ENCODE measurements around the gene CREBRF. TPM values are rescaled to one million over a fixed set of nuclear protein-coding genes. Genes with fewer than 3 reads are reported as not detected.
"Not testable (repeated sequence)": the region's sequence is repeated elsewhere in the genome, so short reads cannot be mapped to it uniquely, and the experiment has no call there.

CREBRF gene
- total RNA-seq, 1 donor from 2014 or later = 7.7 TPM

GRCh38 chr5:173075970-173076369 is 19.8 kb downstream of the CREBRF start:
- DNase-seq (ENCODE audit: extremely low read depth, low read depth, low spot score) = no peak

- not testable (repeated sequence) for DNase-seq (ENCODE audit: extremely low read depth, low read depth, low spot score)
Measured at GRCh38 chr5:173076471-173076870, 20.3 kb downstream of the CREBRF start.

- no peak for DNase-seq (ENCODE audit: extremely low read depth, low read depth, low spot score)
Measured at GRCh38 chr5:173078878-173079277, 22.7 kb downstream of the CREBRF start.

GRCh38 chr5:173089581-173089980 is 33.4 kb downstream of the CREBRF start:
- DNase-seq (ENCODE audit: extremely low read depth, low read depth, low spot score) = no peak

GRCh38 chr5:173090639-173091038 is 34.5 kb downstream of the CREBRF start:
- DNase-seq (ENCODE audit: extremely low read depth, low read depth, low spot score) = no peak

GRCh38 chr5:173091981-173092380 is 35.8 kb downstream of the CREBRF start:
- no peak for DNase-seq (ENCODE audit: extremely low read depth, low read depth, low spot score)

GRCh38 chr5:173093606-173094005 is 37.5 kb downstream of the CREBRF start:
- DNase-seq (ENCODE audit: extremely low read depth, low read depth, low spot score) = no peak

- peak; percentile 73 for DNase-seq (ENCODE audit: extremely low read depth, low read depth, low spot score)
Measured at GRCh38 chr5:173094012-173094661, 38.0 kb downstream of the CREBRF start.

- no peak for DNase-seq (ENCODE audit: extremely low read depth, low read depth, low spot score)
Measured at GRCh38 chr5:173098787-173099186, 42.6 kb downstream of the CREBRF start.

- DNase-seq (ENCODE audit: extremely low read depth, low read depth, low spot score) = no peak
Measured at GRCh38 chr5:173099461-173099860, 43.3 kb downstream of the CREBRF start.

GRCh38 chr5:173101245-173101644 is 45.1 kb downstream of the CREBRF start:
- DNase-seq (ENCODE audit: extremely low read depth, low read depth, low spot score) = no peak

- DNase-seq (ENCODE audit: extremely low read depth, low read depth, low spot score) = no peak
Measured at GRCh38 chr5:173103411-173103810, 47.3 kb downstream of the CREBRF start.

- no peak for DNase-seq (ENCODE audit: extremely low read depth, low read depth, low spot score)
Measured at GRCh38 chr5:173108914-173109313, 52.8 kb downstream of the CREBRF start.

GRCh38 chr5:173114536-173114935 is 58.4 kb downstream of the CREBRF start:
- DNase-seq (ENCODE audit: extremely low read depth, low read depth, low spot score) = no peak

- no peak for DNase-seq (ENCODE audit: extremely low read depth, low read depth, low spot score)
Measured at GRCh38 chr5:173119719-173120118, 63.6 kb downstream of the CREBRF start.

GRCh38 chr5:173123416-173123815 is 67.3 kb downstream of the CREBRF start:
- DNase-seq (ENCODE audit: extremely low read depth, low read depth, low spot score) = no peak

- not testable (repeated sequence) for DNase-seq (ENCODE audit: extremely low read depth, low read depth, low spot score)
Measured at GRCh38 chr5:173132166-173132565, 76.0 kb downstream of the CREBRF start.

- DNase-seq (ENCODE audit: extremely low read depth, low read depth, low spot score) = no peak
Measured at GRCh38 chr5:173138707-173139106, 82.6 kb downstream of the CREBRF start.

- DNase-seq (ENCODE audit: extremely low read depth, low read depth, low spot score) = no peak
Measured at GRCh38 chr5:173139631-173140030, 83.5 kb downstream of the CREBRF start.

GRCh38 chr5:173140769-173141168 is 84.6 kb downstream of the CREBRF start:
- DNase-seq (ENCODE audit: extremely low read depth, low read depth, low spot score) = no peak

- no peak for DNase-seq (ENCODE audit: extremely low read depth, low read depth, low spot score)
Measured at GRCh38 chr5:173143567-173143966, 87.4 kb downstream of the CREBRF start.

- DNase-seq (ENCODE audit: extremely low read depth, low read depth, low spot score) = peak; percentile 80
Measured at GRCh38 chr5:173144200-173145176, 88.3 kb downstream of the CREBRF start, which contains the start of gene BNIP1. Gene BNIP1 (plus strand): TSS chr5:173144531. CDS start chr5:173144546, 15 bp downstream.
